Esophagus squamous epithelium (tissue), 5 donors: ENCODE measurements around the gene DGAT2. TPM values are rescaled to one million over a fixed set of nuclear protein-coding genes. Genes with fewer than 3 reads are reported as not detected.

Experiments used
- DNase-seq: peaks from one replicate; lab custom pipeline; 2025; lab: John Stamatoyannopoulos, UW
- H3K27ac ChIP-seq, 4 donors: fragments of 200-600 bp; sonication (generic); one replicate each; pipeline ENCODE4 v1.5.1; 2016 to 2019; ENCODE audit warnings: mild to moderate bottlenecking in 1 of 4
- H3K27me3 ChIP-seq, 4 donors: fragments of 200-600 bp; sonication (generic); 1 replicate in 3 of 4; 2 replicates in 1 of 4; pipeline versions ENCODE4 v1.5.1 to v1.6.0; 2017 to 2021; ENCODE audit warnings: antibody characterized with exemption in 1 of 4
- H3K36me3 ChIP-seq, 3 donors: fragments of 200-600 bp; sonication (generic); one replicate each; pipeline ENCODE4 v1.5.1; 2016 to 2019
- H3K4me1 ChIP-seq, 3 donors: fragments of 200-600 bp; sonication (generic); one replicate each; pipeline ENCODE4 v1.5.1; 2017 to 2019
- H3K4me3 ChIP-seq, 4 donors: fragments of 200-600 bp; sonication (generic); 1 replicate in 3 of 4; 2 replicates in 1 of 4; pipeline ENCODE4 v1.5.1; 2016 to 2019; ENCODE audit warnings: mild to moderate bottlenecking in 2 of 4, moderate library complexity in 1 of 4
- H3K9me3 ChIP-seq, 3 donors: fragments of 200-600 bp; sonication (generic); one replicate each; pipeline ENCODE4 v1.5.1; 2016 to 2019
- CTCF ChIP-seq, 6 experiments: fragments of 450-650 bp in 4 of 6; fragments of 200-600 bp in 2 of 6; sonication (generic) in 2 of 6; IDR thresholded peaks; one replicate each; pipeline ENCODE4 v1.5.1; 2016 to 2019; ENCODE audit warnings: antibody characterized with exemption in 6 of 6, mild to moderate bottlenecking in 4 of 6, moderate library complexity in 4 of 6
- POLR2A ChIP-seq, 4 donors: fragments of 450-650 bp; IDR thresholded peaks; one replicate each; pipeline ENCODE4 v1.6.1; 2017; ENCODE audit warnings: antibody characterized with exemption in 4 of 4, mild to moderate bottlenecking in 4 of 4, moderate library complexity in 3 of 4
- WGBS, 2 donors: methylation state at CpG; one replicate each; pipeline ENCODE4 v1.1.5; 2018; 5-methylcytosine and 5-hydroxymethylcytosine counted together
- intact Hi-C: fragments of 100-400 bp; cut with DNase I; formaldehyde crosslinking; loops from one replicate; pipeline ENCODE4 v1.15.0; 2022
- total RNA-seq, 4 donors: library from RNA; depleted of rRNA; stranded (reverse); fragments of >200 nt; gene quantifications; one replicate each; pipeline ENCODE4 v1.1.0, GENCODE V29; 2016
- donor health status: DM: yes; HTN: yes; CAD: no.

Gene DGAT2
- total RNA-seq, 4 donors from 2014 or later, result 6.1 to 29.3 (median 19.2) TPM

- intact Hi-C loops, result no loop called here
Observed at GRCh38 chr11:75780888-75781287, 12.3 kb downstream of the DGAT2 start.

GRCh38 chr11:75781296-75781695 lies 12.7 kb downstream of the DGAT2 start:
- Histone ChIP-seq H3K27me3 (no peaks in the 10 kb centered on the region), H3K27ac (no peak overlapping the region), H3K36me3 (no peaks in the 10 kb centered on the region), H3K9me3 (no peaks in the 10 kb centered on the region), H3K4me1 (no peaks in the 10 kb centered on the region), H3K4me3 (no peak overlapping the region)
- WGBS, 2 donors, result 100% methylated on average over 2 of the region's 7 CpGs
- intact Hi-C loops, result no loop called here
- DNase-seq, result no peak
- no peak for TF ChIP-seq CTCF (IDR thresholded peaks at IDR 0.05)
- no peak for TF ChIP-seq POLR2A (IDR thresholded peaks at IDR 0.05)

More at GRCh38 chr11:75780888-75781287, 12.3 kb downstream of the DGAT2 start:
- Histone ChIP-seq H3K4me1 (no peaks in the 10 kb centered on the region), H3K9me3 (no peaks in the 10 kb centered on the region), H3K36me3 (no peaks in the 10 kb centered on the region), H3K27ac (no peak overlapping the region), H3K4me3 (no peak overlapping the region), H3K27me3 (no peaks in the 10 kb centered on the region)
- DNase-seq, result no peak
- TF ChIP-seq POLR2A (IDR thresholded peaks at IDR 0.05) (no peak), CTCF (IDR thresholded peaks at IDR 0.05) (no peak)
- 84 to 100% methylated on average over 1 to 3 of the region's 3 CpGs for WGBS, 2 donors

- no peak overlapping the region for H3K4me3 ChIP-seq
- H3K36me3 ChIP-seq, result no peaks in the 10 kb centered on the region
- no peaks in the 10 kb centered on the region for H3K9me3 ChIP-seq
- WGBS, 2 donors, result 91 to 94% methylated on average over 7 to 9 of the region's 9 CpGs
- no peaks in the 10 kb centered on the region for H3K27me3 ChIP-seq
- no peak overlapping the region for H3K27ac ChIP-seq
- intact Hi-C loops, result no loop called here
- DNase-seq, result no peak
- TF ChIP-seq CTCF (IDR thresholded peaks at IDR 0.05) (no peak), POLR2A (IDR thresholded peaks at IDR 0.05) (no peak)
- H3K4me1 ChIP-seq, result no peaks in the 10 kb centered on the region
Observed at GRCh38 chr11:75781831-75782230, 13.3 kb downstream of the DGAT2 start.

- Histone ChIP-seq H3K27ac (no peak overlapping the region), H3K4me3 (no peak overlapping the region)
- no peak for DNase-seq
Observed at GRCh38 chr11:75782540-75783263, 14.1 kb downstream of the DGAT2 start.

More at GRCh38 chr11:75782540-75783263, 14.1 kb downstream of the DGAT2 start:
- Histone ChIP-seq H3K9me3 (no peaks in the 10 kb centered on the region), H3K27me3 (no peaks in the 10 kb centered on the region), H3K36me3 (no peaks in the 10 kb centered on the region), H3K4me1 (no peaks in the 10 kb centered on the region)
- 81 to 85% methylated on average over 2 to 3 of the region's 4 CpGs for WGBS, 2 donors
- TF ChIP-seq CTCF (IDR thresholded peaks at IDR 0.05), result no peak
- TF ChIP-seq POLR2A (IDR thresholded peaks at IDR 0.05), result no peak
- intact Hi-C loops, result no loop called here
